Activated CD8-positive, alpha-beta T cell treated with anti-CD3 and anti-CD28 coated beads for 36 hours (primary cell): ENCODE measurements around the gene RPEL1. TPM values are rescaled to one million over a fixed set of nuclear protein-coding genes. Genes with fewer than 3 reads are reported as not detected.

Experiments
- ATAC-seq: fragments of 200-7000 bp; cut with Tn5 transposase; one replicate; pipeline ENCODE4 v1.10.0; 2021; ENCODE audit warnings: mild to moderate bottlenecking, moderate library complexity
- CTCF ChIA-PET: fragments of 350-600 bp; sonication (Branson Sonifier 250); formaldehyde crosslinking; loops from one replicate; lab custom pipeline; 2021; ENCODE audit warnings: antibody characterized with exemption; lab: Charles Lee
- POLR2A ChIA-PET: fragments of 350-600 bp; sonication (Branson Sonifier 250); formaldehyde crosslinking; loops from one replicate; lab custom pipeline; 2021; ENCODE audit warnings: antibody characterized with exemption; lab: Charles Lee
- DNase-seq: peaks from one replicate; pipeline ENCODE4 v3.0.0-alpha.2; 2020
- H3K27ac Mint-ChIP-seq: one replicate; pipeline ENCODE4 v1.8.0; 2021; ENCODE audit warnings: mild to moderate bottlenecking, mixed read lengths
- H3K27me3 Mint-ChIP-seq: one replicate; pipeline ENCODE4 v1.8.0; 2021; ENCODE audit warnings: mixed read lengths
- H3K36me3 Mint-ChIP-seq: one replicate; pipeline ENCODE4 v1.8.0; 2021; ENCODE audit warnings: low read depth, mixed read lengths
- H3K4me1 Mint-ChIP-seq: one replicate; pipeline ENCODE4 v1.8.0; 2021; ENCODE audit warnings: low read depth, mixed read lengths
- H3K4me3 Mint-ChIP-seq: one replicate; pipeline ENCODE4 v1.8.0; 2021; ENCODE audit warnings: mild to moderate bottlenecking, moderate library complexity, mixed read lengths
- H3K9me3 Mint-ChIP-seq: one replicate; pipeline ENCODE4 v1.8.0; 2021; ENCODE audit warnings: mixed read lengths
- CTCF ChIP-seq: fragments of 200-600 bp; IDR thresholded peaks from one replicate; pipeline ENCODE4 v1.8.0; 2022; ENCODE audit warnings: antibody characterized with exemption, mild to moderate bottlenecking
- intact Hi-C: fragments of 100-400 bp; cut with micrococcal nuclease; formaldehyde crosslinking; loops from one replicate; pipeline ENCODE4 v1.10.0; 2022
- total RNA-seq, 2 experiments: library from RNA; stranded (reverse); gene quantifications; one replicate each; pipeline ENCODE4 v1.2.3, GENCODE V29; 2021

Gene RPEL1
- total RNA-seq, 2 experiments from 2014 or later, result not detected

- ChIA-PET POLR2A (no interaction called here), CTCF (interaction anchor here (0.6 kb wide), 1 partner anchor 18 kb away, joined by 3 read pairs; no protein-coding TSS in a partner anchor)
- Mint-ChIP-seq H3K4me3 (no peak overlapping the region), H3K9me3 (peaks cover 11% of the 10 kb centered on the region), H3K36me3 (no peaks in the 10 kb centered on the region), H3K4me1 (peaks cover 3% of the 10 kb centered on the region), H3K27me3 (peaks cover 20% of the 10 kb centered on the region), H3K27ac (no peak overlapping the region)
- no peak for DNase-seq
- intact Hi-C loops, result no loop called here
- no peak for ATAC-seq
- TF ChIP-seq CTCF, result no peak
These were observed 14.3 kb downstream of the RPEL1 start for GRCh38 chr10:103259989-103260388.

- H3K36me3 Mint-ChIP-seq, result no peaks in the 10 kb centered on the region
- peak; percentile 64 for ATAC-seq
- intact Hi-C loops, result no loop called here
- no peak for TF ChIP-seq CTCF
- peaks cover 3% of the 10 kb centered on the region for H3K4me1 Mint-ChIP-seq
- H3K27me3 Mint-ChIP-seq, result peaks cover 31% of the 10 kb centered on the region
- ChIA-PET POLR2A (no interaction called here), CTCF (no interaction called here)
- H3K9me3 Mint-ChIP-seq, result peaks cover 11% of the 10 kb centered on the region
- no peak for DNase-seq
- no peak overlapping the region for H3K27ac Mint-ChIP-seq
- H3K4me3 Mint-ChIP-seq, result no peak overlapping the region
These were observed 16.5 kb downstream of the RPEL1 start for GRCh38 chr10:103262229-103262628.

- ChIA-PET CTCF (no interaction called here), POLR2A (no interaction called here)
- Mint-ChIP-seq H3K27ac (no peak overlapping the region), H3K4me1 (peaks cover 3% of the 10 kb centered on the region), H3K9me3 (peaks cover 3% of the 10 kb centered on the region), H3K27me3 (peaks cover 39% of the 10 kb centered on the region), H3K4me3 (no peak overlapping the region), H3K36me3 (no peaks in the 10 kb centered on the region)
- DNase-seq, result peak; percentile 64
- intact Hi-C loops, result no loop called here
- ATAC-seq, result no peak
- no peak for TF ChIP-seq CTCF
These were observed 20.1 kb downstream of the RPEL1 start for GRCh38 chr10:103265717-103266329.

- POLR2A ChIA-PET, result no interaction called here
- Mint-ChIP-seq H3K4me1 (no peaks in the 10 kb centered on the region), H3K27me3 (peaks cover 25% of the 10 kb centered on the region), H3K36me3 (no peaks in the 10 kb centered on the region), H3K27ac (no peak overlapping the region), H3K9me3 (no peaks in the 10 kb centered on the region), H3K4me3 (no peak overlapping the region)
- TF ChIP-seq CTCF, result no peak
- DNase-seq (no peak), ATAC-seq (no peak)
- CTCF ChIA-PET, result interaction anchor here (0.9 to 1.3 kb wide), 2 partner anchors 16 to 213 kb away, joined by 3 read pairs; no protein-coding TSS in a partner anchor
- intact Hi-C loops, result no loop called here
These were observed 27.4 kb downstream of the RPEL1 start for GRCh38 chr10:103273041-103273441.

- Mint-ChIP-seq H3K27ac (no peak overlapping the region), H3K9me3 (peaks cover 1% of the 10 kb centered on the region), H3K36me3 (no peaks in the 10 kb centered on the region), H3K27me3 (peaks cover 49% of the 10 kb centered on the region), H3K4me1 (peaks cover 3% of the 10 kb centered on the region), H3K4me3 (peak overlapping the region; percentile 59)
- ChIA-PET POLR2A (no interaction called here), CTCF (interaction anchor here (0.7 to 1.7 kb wide), 2 partner anchors 11 to 27 kb away, joined by 4 to 5 read pairs; no protein-coding TSS in a partner anchor)
- no peak for ATAC-seq
- TF ChIP-seq CTCF, result no peak
- DNase-seq, result no peak
- intact Hi-C loops, result no loop called here
These were observed 30.7 kb downstream of the RPEL1 start for GRCh38 chr10:103276251-103276895.
